HG03097 (cell line): ENCODE measurements around the gene ABCA5.
"Not testable (repeated sequence)": the region's sequence is repeated elsewhere in the genome, so short reads cannot be mapped to it uniquely, and the experiment has no call there.

ENCODE experiments used
- ATAC-seq: cut with Tn5 transposase; IDR thresholded peaks from one replicate; pipeline ENCODE4 v1.9.1; 2021; ENCODE audit not compliant: unreplicated experiment, low FRiP score

Gene ABCA5

DNA sequence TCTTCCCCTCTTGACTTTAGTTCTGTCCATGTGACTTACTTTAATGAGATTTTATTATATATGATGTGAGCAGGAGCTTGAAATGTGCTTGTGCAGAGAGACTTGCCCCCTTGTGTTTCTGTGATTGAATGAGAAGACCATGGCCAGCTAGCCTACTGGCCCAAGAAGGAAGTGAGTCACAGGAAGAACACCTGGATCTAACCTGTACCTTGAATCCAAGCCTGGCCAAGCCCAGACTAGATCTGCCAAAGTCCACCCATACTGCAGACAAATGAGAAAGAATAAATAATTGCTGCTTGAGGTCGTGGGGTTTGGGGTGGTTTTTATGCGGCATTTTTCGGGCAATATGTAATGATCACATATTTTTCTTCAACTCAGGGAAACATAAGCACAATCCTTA lies 107.9 kb downstream of the ABCA5 start:
- no peak for ATAC-seq

DNA sequence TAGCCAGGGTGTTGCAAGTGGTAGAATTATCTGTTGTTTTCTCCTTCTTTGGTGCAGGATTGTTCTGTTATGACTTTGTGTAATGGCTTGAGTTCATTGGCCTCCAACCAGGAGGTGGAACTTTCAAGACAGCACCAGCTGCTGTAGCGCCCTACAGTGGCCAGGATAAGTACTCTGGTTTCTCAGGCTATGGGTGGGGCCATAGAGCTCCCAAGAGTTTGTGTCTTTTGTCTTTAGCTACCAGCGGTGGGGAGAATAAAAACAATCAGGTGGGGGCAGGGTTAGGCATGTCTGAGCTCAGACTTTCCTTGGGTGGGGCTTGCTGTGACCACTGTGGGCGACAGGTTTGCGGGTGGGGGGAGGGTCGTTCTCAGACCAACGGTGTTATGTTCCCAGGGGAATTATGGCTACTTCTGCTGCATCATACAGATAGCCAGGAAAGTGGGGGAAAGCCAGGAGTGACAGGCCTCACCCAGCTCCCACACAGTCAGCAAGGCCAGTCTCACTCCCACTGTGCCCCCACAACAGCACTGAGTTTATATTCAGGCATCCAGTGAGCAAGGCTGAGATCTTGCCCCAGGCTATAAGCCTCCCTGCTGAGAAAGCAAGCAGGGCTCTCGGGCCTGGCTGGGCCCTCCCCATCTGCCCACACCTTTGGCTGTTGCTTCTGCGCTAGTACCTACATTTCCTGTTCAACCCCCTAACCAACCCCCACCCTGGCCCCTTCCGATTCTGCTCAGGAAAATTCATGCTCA lies 113.7 kb downstream of the ABCA5 start:
- no peak for ATAC-seq

DNA sequence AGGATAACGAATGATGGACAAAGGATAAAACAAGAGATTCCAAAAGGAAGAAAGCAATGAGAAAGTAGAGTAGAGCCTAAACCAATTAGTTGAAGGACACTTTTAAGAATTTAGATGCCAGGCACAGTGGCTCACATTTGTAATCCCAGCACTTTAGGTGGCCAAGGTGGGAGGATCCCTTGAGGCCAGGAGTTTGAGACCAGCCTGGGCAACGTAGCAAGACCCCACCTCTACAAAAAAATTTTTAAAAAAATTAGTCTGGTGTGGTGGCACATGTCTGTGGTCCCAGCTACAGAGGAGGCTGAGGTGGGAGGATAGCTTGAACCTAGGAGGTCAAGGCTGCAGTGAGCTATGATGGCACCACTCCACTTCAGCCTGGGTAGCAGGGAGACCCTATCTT lies 118.3 kb downstream of the ABCA5 start:
- ATAC-seq = no peak

DNA sequence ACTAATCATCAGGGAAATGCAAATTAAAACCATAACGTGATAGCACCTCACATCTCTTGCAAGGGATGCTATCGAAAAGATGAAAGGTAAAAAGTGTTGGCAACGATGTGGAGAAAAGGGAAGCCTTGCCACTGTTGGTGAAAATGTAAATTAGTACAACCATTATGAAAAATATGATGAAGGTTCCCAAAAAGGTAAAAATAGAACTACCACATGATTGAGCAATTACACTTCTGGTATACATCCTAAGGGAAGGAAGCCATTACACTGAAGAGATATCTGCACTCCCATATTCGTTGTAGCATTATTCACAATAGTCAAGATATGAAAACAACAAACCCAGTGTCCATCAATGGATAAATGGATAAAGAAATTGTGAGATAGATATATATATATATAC lies 119.8 kb downstream of the ABCA5 start:
- ATAC-seq = no peak

DNA sequence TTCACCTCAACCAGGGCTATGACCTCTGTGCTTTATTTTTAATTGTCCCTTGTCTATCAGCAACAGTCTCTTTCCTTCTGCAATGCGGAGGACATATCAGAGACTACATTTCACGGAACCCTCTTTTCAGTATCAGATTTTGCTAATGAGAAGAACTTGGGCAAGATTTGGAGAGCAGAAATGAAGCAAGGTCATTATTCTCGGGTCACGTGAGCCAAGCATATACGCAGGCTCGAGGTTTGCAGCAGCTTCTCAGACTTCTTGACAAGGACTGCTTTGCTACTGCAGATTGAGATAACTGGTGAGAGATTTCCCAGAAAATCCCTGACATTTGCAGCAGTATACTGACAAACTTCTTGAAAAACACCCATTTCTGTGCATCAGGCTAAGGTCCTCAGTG lies 128.7 kb downstream of the ABCA5 start:
- no peak for ATAC-seq

DNA sequence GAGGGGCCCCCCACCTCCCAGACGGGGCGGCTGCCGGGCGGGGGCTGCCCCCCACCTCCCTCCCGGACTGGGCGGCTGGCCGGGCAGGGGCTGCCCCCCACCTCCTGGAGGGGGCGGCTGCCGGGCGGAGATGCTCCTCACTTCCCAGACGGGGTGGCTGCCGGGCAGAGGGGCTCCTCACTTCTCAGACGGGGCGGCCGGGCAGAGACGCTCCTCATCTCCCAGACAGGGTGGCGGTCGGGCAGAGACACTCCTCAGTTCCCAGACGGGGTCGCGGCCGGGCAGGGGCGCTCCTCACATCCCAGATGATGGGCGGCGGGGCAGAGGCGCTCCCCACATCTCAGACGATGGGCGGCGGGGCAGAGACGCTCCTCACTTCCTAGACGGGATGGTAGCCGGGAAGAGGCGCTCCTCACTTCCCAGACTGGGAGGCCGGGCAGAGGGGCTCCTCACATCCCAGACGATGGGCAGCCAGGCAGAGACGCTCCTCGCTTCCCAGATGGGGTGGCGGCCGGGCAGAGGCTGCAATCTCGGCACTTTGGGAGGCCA lies 130.8 kb downstream of the ABCA5 start:
- not testable (repeated sequence) for ATAC-seq
